ENCODE measurements around the gene RAB22A.

Gene RAB22A

GRCh38 chr20:58305061-58305460 is 4.5 kb upstream of the RAB22A start:
- Histone ChIP-seq H3K4me1 (ENCODE audit: control insufficient read depth, insufficient read depth, low read length) (peaks cover 3% of the 10 kb centered on the region; the same call in 1 of the 2 replicates), H3K27ac (ENCODE audit: low read depth, low read length) (no peak overlapping the region), H3K27me3 (ENCODE audit: control insufficient read depth, insufficient read depth, low read length) (no peaks in the 10 kb centered on the region), H3K9me3 (ENCODE audit: control insufficient read depth, insufficient read depth, low read depth, low read length) (no peaks in the 10 kb centered on the region), H3K4me3 (ENCODE audit: low read depth, low read length) (no peak overlapping the region), H3K36me3 (ENCODE audit: control insufficient read depth, insufficient read depth, low read length) (no peaks in the 10 kb centered on the region), H3K9ac (ENCODE audit: low read length) (no peak overlapping the region)

GRCh38 chr20:58306421-58307261 is 2.9 kb upstream of the RAB22A start:
- H3K36me3 ChIP-seq (ENCODE audit: control insufficient read depth, insufficient read depth, low read length), result no peaks in the 10 kb centered on the region
- H3K9ac ChIP-seq (ENCODE audit: low read length), result no peak overlapping the region
- no peak overlapping the region for H3K27ac ChIP-seq (ENCODE audit: low read depth, low read length)
- H3K27me3 ChIP-seq (ENCODE audit: control insufficient read depth, insufficient read depth, low read length), result no peaks in the 10 kb centered on the region
- H3K9me3 ChIP-seq (ENCODE audit: control insufficient read depth, insufficient read depth, low read depth, low read length), result no peaks in the 10 kb centered on the region
- peaks cover 11% of the 10 kb centered on the region; the same call in 1 of the 2 replicates for H3K4me1 ChIP-seq (ENCODE audit: control insufficient read depth, insufficient read depth, low read length)
- H3K4me3 ChIP-seq (ENCODE audit: low read depth, low read length), result no peak overlapping the region

- Histone ChIP-seq H3K27ac (ENCODE audit: low read depth, low read length) (no peak overlapping the region), H3K4me1 (ENCODE audit: control insufficient read depth, insufficient read depth, low read length) (peaks cover 11% of the 10 kb centered on the region; the same call in 1 of the 2 replicates), H3K9ac (ENCODE audit: low read length) (no peak overlapping the region), H3K27me3 (ENCODE audit: control insufficient read depth, insufficient read depth, low read length) (no peaks in the 10 kb centered on the region), H3K9me3 (ENCODE audit: control insufficient read depth, insufficient read depth, low read depth, low read length) (no peaks in the 10 kb centered on the region), H3K4me3 (ENCODE audit: low read depth, low read length) (no peak overlapping the region), H3K36me3 (ENCODE audit: control insufficient read depth, insufficient read depth, low read length) (no peaks in the 10 kb centered on the region)
Observed at GRCh38 chr20:58307270-58307669, 2.2 kb upstream of the RAB22A start.

- H3K9me3 ChIP-seq (ENCODE audit: control insufficient read depth, insufficient read depth, low read depth, low read length), result no peaks in the 10 kb centered on the region
- no peak overlapping the region for H3K27ac ChIP-seq (ENCODE audit: low read depth, low read length)
- H3K4me1 ChIP-seq (ENCODE audit: control insufficient read depth, insufficient read depth, low read length), result peaks cover 11% of the 10 kb centered on the region; the same call in 1 of the 2 replicates
- peaks cover 7% of the 10 kb centered on the region for H3K36me3 ChIP-seq (ENCODE audit: control insufficient read depth, insufficient read depth, low read length)
- no peaks in the 10 kb centered on the region for H3K27me3 ChIP-seq (ENCODE audit: control insufficient read depth, insufficient read depth, low read length)
- H3K4me3 ChIP-seq (ENCODE audit: low read depth, low read length), result peak overlapping the region; percentile 100
- peak overlapping the region; percentile 88 for H3K9ac ChIP-seq (ENCODE audit: low read length)
Observed at GRCh38 chr20:58308290-58308679, 1.2 kb upstream of the RAB22A start.

GRCh38 chr20:58308680-58309527 is 611 bp upstream of the RAB22A start:
- H3K9me3 ChIP-seq (ENCODE audit: control insufficient read depth, insufficient read depth, low read depth, low read length), result no peaks in the 10 kb centered on the region
- H3K4me3 ChIP-seq (ENCODE audit: low read depth, low read length), result peak overlapping the region; percentile 100
- peak overlapping the region; percentile 65; the same call in 1 of the 2 replicates for H3K27ac ChIP-seq (ENCODE audit: low read depth, low read length)
- H3K9ac ChIP-seq (ENCODE audit: low read length), result peak overlapping the region; percentile 88
- peaks cover 11% of the 10 kb centered on the region; the same call in 1 of the 2 replicates for H3K4me1 ChIP-seq (ENCODE audit: control insufficient read depth, insufficient read depth, low read length)
- H3K27me3 ChIP-seq (ENCODE audit: control insufficient read depth, insufficient read depth, low read length), result no peaks in the 10 kb centered on the region
- H3K36me3 ChIP-seq (ENCODE audit: control insufficient read depth, insufficient read depth, low read length), result peaks cover 12% of the 10 kb centered on the region

- peaks cover 24% of the 10 kb centered on the region for H3K36me3 ChIP-seq (ENCODE audit: control insufficient read depth, insufficient read depth, low read length)
- H3K4me1 ChIP-seq (ENCODE audit: control insufficient read depth, insufficient read depth, low read length), result peaks cover 11% of the 10 kb centered on the region; the same call in 1 of the 2 replicates
- H3K27ac ChIP-seq (ENCODE audit: low read depth, low read length), result no peak overlapping the region
- no peaks in the 10 kb centered on the region for H3K27me3 ChIP-seq (ENCODE audit: control insufficient read depth, insufficient read depth, low read length)
- peak overlapping the region; percentile 95 for H3K4me3 ChIP-seq (ENCODE audit: low read depth, low read length)
- peak overlapping the region; percentile 95 for H3K9ac ChIP-seq (ENCODE audit: low read length)
- H3K9me3 ChIP-seq (ENCODE audit: control insufficient read depth, insufficient read depth, low read depth, low read length), result no peaks in the 10 kb centered on the region
Observed at GRCh38 chr20:58310291-58310782, 822 bp downstream of the RAB22A start.

- H3K9ac ChIP-seq (ENCODE audit: low read length), result no peak overlapping the region
- H3K36me3 ChIP-seq (ENCODE audit: control insufficient read depth, insufficient read depth, low read length), result peaks cover 34% of the 10 kb centered on the region
- H3K4me1 ChIP-seq (ENCODE audit: control insufficient read depth, insufficient read depth, low read length), result peaks cover 11% of the 10 kb centered on the region; the same call in 1 of the 2 replicates
- 0 out of 2 replicates have a peak, but pooled peaks cover 2% of the 10 kb centered on the region for H3K9me3 ChIP-seq (ENCODE audit: control insufficient read depth, insufficient read depth, low read depth, low read length)
- no peak overlapping the region for H3K27ac ChIP-seq (ENCODE audit: low read depth, low read length)
- no peaks in the 10 kb centered on the region for H3K27me3 ChIP-seq (ENCODE audit: control insufficient read depth, insufficient read depth, low read length)
- H3K4me3 ChIP-seq (ENCODE audit: low read depth, low read length), result no peak overlapping the region
Observed at GRCh38 chr20:58312836-58313235, 3.3 kb downstream of the RAB22A start.

GRCh38 chr20:58313396-58313795 is 3.9 kb downstream of the RAB22A start:
- Histone ChIP-seq H3K27ac (ENCODE audit: low read depth, low read length) (no peak overlapping the region), H3K9ac (ENCODE audit: low read length) (no peak overlapping the region), H3K9me3 (ENCODE audit: control insufficient read depth, insufficient read depth, low read depth, low read length) (0 out of 2 replicates have a peak, but pooled peaks cover 2% of the 10 kb centered on the region), H3K27me3 (ENCODE audit: control insufficient read depth, insufficient read depth, low read length) (no peaks in the 10 kb centered on the region), H3K4me1 (ENCODE audit: control insufficient read depth, insufficient read depth, low read length) (peaks cover 9% of the 10 kb centered on the region; the same call in 1 of the 2 replicates), H3K36me3 (ENCODE audit: control insufficient read depth, insufficient read depth, low read length) (peaks cover 34% of the 10 kb centered on the region), H3K4me3 (ENCODE audit: low read depth, low read length) (no peak overlapping the region)

GRCh38 chr20:58321205-58321604 is 11.7 kb downstream of the RAB22A start:
- no peak overlapping the region for H3K9ac ChIP-seq (ENCODE audit: low read length)
- peaks cover 6% of the 10 kb centered on the region for H3K36me3 ChIP-seq (ENCODE audit: control insufficient read depth, insufficient read depth, low read length)
- H3K27me3 ChIP-seq (ENCODE audit: control insufficient read depth, insufficient read depth, low read length), result no peaks in the 10 kb centered on the region
- 0 out of 2 replicates have a peak, but pooled peaks cover 2% of the 10 kb centered on the region for H3K9me3 ChIP-seq (ENCODE audit: control insufficient read depth, insufficient read depth, low read depth, low read length)
- H3K27ac ChIP-seq (ENCODE audit: low read depth, low read length), result no peak overlapping the region
- no peaks in the 10 kb centered on the region for H3K4me1 ChIP-seq (ENCODE audit: control insufficient read depth, insufficient read depth, low read length)
- no peak overlapping the region for H3K4me3 ChIP-seq (ENCODE audit: low read depth, low read length)

- no peak overlapping the region for H3K27ac ChIP-seq (ENCODE audit: low read depth, low read length)
- no peak overlapping the region for H3K9ac ChIP-seq (ENCODE audit: low read length)
- H3K27me3 ChIP-seq (ENCODE audit: control insufficient read depth, insufficient read depth, low read length), result no peaks in the 10 kb centered on the region
- H3K36me3 ChIP-seq (ENCODE audit: control insufficient read depth, insufficient read depth, low read length), result no peaks in the 10 kb centered on the region
- H3K4me3 ChIP-seq (ENCODE audit: low read depth, low read length), result no peak overlapping the region
- no peaks in the 10 kb centered on the region for H3K9me3 ChIP-seq (ENCODE audit: control insufficient read depth, insufficient read depth, low read depth, low read length)
- no peaks in the 10 kb centered on the region for H3K4me1 ChIP-seq (ENCODE audit: control insufficient read depth, insufficient read depth, low read length)
Observed at GRCh38 chr20:58322083-58322482, 12.6 kb downstream of the RAB22A start.
